ELR (cell line): ENCODE measurements around the gene PET117.
"Not testable (repeated sequence)": the region's sequence is repeated elsewhere in the genome, so short reads cannot be mapped to it uniquely, and the experiment has no call there.

Source experiments
- DNase-seq: peaks from one replicate; pipeline ENCODE4 v3.0.0-alpha.2; 2015; ENCODE audit warnings: low read depth

PET117 gene

GRCh38 chr20:18164356-18164755 is 26.7 kb downstream of the PET117 start:
- peak; percentile 89 for DNase-seq

GRCh38 chr20:18165553-18165952 is 27.9 kb downstream of the PET117 start:
- DNase-seq, result peak; percentile 22

GRCh38 chr20:18166241-18166881 is 28.7 kb downstream of the PET117 start:
- DNase-seq, result no peak

GRCh38 chr20:18166950-18167349 is 29.3 kb downstream of the PET117 start:
- no peak for DNase-seq

- DNase-seq, result no peak
Observed at GRCh38 chr20:18172379-18172778, 34.7 kb downstream of the PET117 start.

- DNase-seq, result no peak
Observed at GRCh38 chr20:18174906-18175683, 37.4 kb downstream of the PET117 start.

- DNase-seq, result no peak
Observed at GRCh38 chr20:18176318-18176785, 38.7 kb downstream of the PET117 start.

- not testable (repeated sequence) for DNase-seq
Observed at GRCh38 chr20:18180366-18180765, 42.7 kb downstream of the PET117 start.

- DNase-seq, result no peak
Observed at GRCh38 chr20:18180815-18181214, 43.2 kb downstream of the PET117 start.

- no peak for DNase-seq
Observed at GRCh38 chr20:18187020-18187419, 49.4 kb downstream of the PET117 start.

- DNase-seq, result no peak
Observed at GRCh38 chr20:18188434-18188833, 50.8 kb downstream of the PET117 start.

GRCh38 chr20:18190338-18191233 is 52.9 kb downstream of the PET117 start:
- no peak for DNase-seq

- no peak for DNase-seq
Observed at GRCh38 chr20:18191306-18191705, 53.6 kb downstream of the PET117 start.
